NCI-H345 (cell line): ENCODE results near the gene SEC61A2.
A peak's percentile ranks its signal among the peaks of the same experiment; 100 is the strongest.
"Not testable (repeated sequence)": the region's sequence is repeated elsewhere in the genome, so short reads cannot be mapped to it uniquely, and the experiment has no call there.

ENCODE experiments used
- DNase-seq: peaks from one replicate; lab custom pipeline; 2025; lab: John Stamatoyannopoulos, UW

The SEC61A2 gene

GRCh38 chr10:12160664-12161063 lies 31.2 kb downstream of the SEC61A2 start:
- no peak for DNase-seq

GRCh38 chr10:12162927-12163326 lies 33.5 kb downstream of the SEC61A2 start:
- no peak for DNase-seq

GRCh38 chr10:12164085-12164484 lies 34.6 kb downstream of the SEC61A2 start:
- no peak for DNase-seq

GRCh38 chr10:12165036-12165435 lies 35.6 kb downstream of the SEC61A2 start:
- DNase-seq, result no peak

- DNase-seq, result no peak
Observed at GRCh38 chr10:12165999-12166775, 36.7 kb downstream of the SEC61A2 start.

- not testable (repeated sequence) for DNase-seq
Observed at GRCh38 chr10:12171512-12171911, 42.0 kb downstream of the SEC61A2 start.

GRCh38 chr10:12177642-12178041 lies 48.2 kb downstream of the SEC61A2 start:
- DNase-seq, result no peak

GRCh38 chr10:12179606-12180170 lies 50.2 kb downstream of the SEC61A2 start:
- no peak for DNase-seq

- DNase-seq, result no peak
Observed at GRCh38 chr10:12180221-12180974, 50.9 kb downstream of the SEC61A2 start.

GRCh38 chr10:12181065-12181775 lies 51.7 kb downstream of the SEC61A2 start:
- DNase-seq, result no peak

GRCh38 chr10:12184165-12184564 lies 54.7 kb downstream of the SEC61A2 start:
- no peak for DNase-seq

GRCh38 chr10:12186323-12186722 lies 56.8 kb downstream of the SEC61A2 start:
- no peak for DNase-seq

- DNase-seq, result no peak
Observed at GRCh38 chr10:12187321-12187905, 57.9 kb downstream of the SEC61A2 start.

GRCh38 chr10:12188656-12189055 lies 59.2 kb downstream of the SEC61A2 start:
- no peak for DNase-seq

GRCh38 chr10:12189426-12189825 lies 59.9 kb downstream of the SEC61A2 start:
- no peak for DNase-seq

- DNase-seq, result no peak
Observed at GRCh38 chr10:12191715-12192114, 62.2 kb downstream of the SEC61A2 start.

- DNase-seq, result no peak
Observed at GRCh38 chr10:12193193-12193592, 63.7 kb downstream of the SEC61A2 start.

- peak; percentile 2 for DNase-seq
Observed at GRCh38 chr10:12194752-12195271, 65.3 kb downstream of the SEC61A2 start.

- DNase-seq, result peak; percentile 27
Observed at GRCh38 chr10:12195281-12195602, 65.8 kb downstream of the SEC61A2 start.

GRCh38 chr10:12195603-12196506 lies 66.4 kb downstream of the SEC61A2 start, which contains the start of the genes CDC123 and NUDT5:
Gene CDC123 (plus strand): TSS chr10:12196188. CDS start chr10:12196246, 58 bp downstream.
Gene NUDT5 (minus strand): TSS chr10:12195891. CDS start chr10:12186291, 9,600 bp downstream.
- DNase-seq, result peak; percentile 82
